ENCODE results near the gene LPIN1.

Gene LPIN1

DNA sequence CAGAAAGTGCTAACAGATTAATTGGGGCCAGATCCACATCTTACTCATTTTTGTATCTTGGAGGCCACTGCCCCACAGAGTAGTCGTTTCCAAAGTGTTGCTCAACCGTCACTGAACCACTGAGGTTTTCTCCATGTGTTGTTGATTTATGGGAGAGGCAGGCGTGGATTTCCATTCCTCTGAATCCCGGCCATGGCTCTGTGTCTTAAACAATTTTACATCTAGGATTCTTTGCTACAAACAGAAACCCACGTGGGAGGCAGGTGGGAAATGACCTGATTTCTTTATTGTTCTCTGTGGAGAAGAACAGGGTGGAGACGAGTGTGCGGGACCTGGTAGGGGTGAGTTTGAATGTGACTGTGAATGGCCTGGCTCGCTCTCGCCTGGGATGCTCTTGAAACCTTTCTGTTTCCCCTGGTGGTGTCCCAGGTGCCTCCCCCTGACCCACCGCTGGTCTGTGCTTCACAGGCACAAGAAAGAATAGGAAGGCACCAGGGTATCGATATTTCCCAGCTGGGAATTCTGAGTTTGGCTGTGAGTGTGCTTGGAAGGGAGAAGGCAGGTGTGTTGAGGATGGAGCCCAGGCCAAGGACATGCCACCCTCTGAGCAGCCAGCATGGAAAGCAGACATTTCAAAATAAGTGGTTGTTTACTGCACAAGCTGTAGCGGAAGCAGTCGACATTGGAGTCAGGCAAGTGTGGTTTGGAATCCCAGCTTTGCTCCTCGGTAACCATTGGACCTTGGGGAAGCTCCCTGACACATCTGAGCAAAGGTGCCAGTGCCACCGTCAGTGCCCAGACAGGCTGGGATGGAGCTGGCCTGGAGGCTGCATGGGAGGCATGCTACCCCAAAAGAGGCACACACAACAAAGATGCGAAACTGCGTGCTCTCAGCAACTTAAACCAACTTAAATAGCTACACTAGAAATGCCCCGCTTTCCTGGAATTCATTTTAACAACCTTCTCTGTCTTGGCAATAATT, 50.0 kb downstream of the LPIN1 start:
- H3K4me3 ChIP-seq (ENCODE audit: low read length): no peak overlapping the region
- peaks cover 67% of the 10 kb centered on the region for H3K36me3 ChIP-seq (ENCODE audit: insufficient read depth, low read length)

GRCh38 chr2:11797846-11798245, 51.4 kb downstream of the LPIN1 start:
- Histone ChIP-seq H3K36me3 (ENCODE audit: insufficient read depth, low read length) (peaks cover 58% of the 10 kb centered on the region), H3K4me1 (ENCODE audit: insufficient read depth, low read length) (peaks cover under 1% of the 10 kb centered on the region), H2AFZ (ENCODE audit: low read depth, low read length) (no peak overlapping the region), H3K27me3 (ENCODE audit: insufficient read depth, low read length) (no peaks in the 10 kb centered on the region), H3K4me3 (ENCODE audit: low read length) (no peak overlapping the region), H3K9me3 (ENCODE audit: low read length) (no peaks in the 10 kb centered on the region)

More for the DNA sequence above, 50.0 kb downstream of the LPIN1 start:
- H3K27me3 ChIP-seq (ENCODE audit: insufficient read depth, low read length): no peaks in the 10 kb centered on the region
- no peak overlapping the region for H2AFZ ChIP-seq (ENCODE audit: low read depth, low read length)
- peaks cover 2% of the 10 kb centered on the region for H3K9me3 ChIP-seq (ENCODE audit: low read length)
- no peaks in the 10 kb centered on the region for H3K4me1 ChIP-seq (ENCODE audit: insufficient read depth, low read length)

DNA sequence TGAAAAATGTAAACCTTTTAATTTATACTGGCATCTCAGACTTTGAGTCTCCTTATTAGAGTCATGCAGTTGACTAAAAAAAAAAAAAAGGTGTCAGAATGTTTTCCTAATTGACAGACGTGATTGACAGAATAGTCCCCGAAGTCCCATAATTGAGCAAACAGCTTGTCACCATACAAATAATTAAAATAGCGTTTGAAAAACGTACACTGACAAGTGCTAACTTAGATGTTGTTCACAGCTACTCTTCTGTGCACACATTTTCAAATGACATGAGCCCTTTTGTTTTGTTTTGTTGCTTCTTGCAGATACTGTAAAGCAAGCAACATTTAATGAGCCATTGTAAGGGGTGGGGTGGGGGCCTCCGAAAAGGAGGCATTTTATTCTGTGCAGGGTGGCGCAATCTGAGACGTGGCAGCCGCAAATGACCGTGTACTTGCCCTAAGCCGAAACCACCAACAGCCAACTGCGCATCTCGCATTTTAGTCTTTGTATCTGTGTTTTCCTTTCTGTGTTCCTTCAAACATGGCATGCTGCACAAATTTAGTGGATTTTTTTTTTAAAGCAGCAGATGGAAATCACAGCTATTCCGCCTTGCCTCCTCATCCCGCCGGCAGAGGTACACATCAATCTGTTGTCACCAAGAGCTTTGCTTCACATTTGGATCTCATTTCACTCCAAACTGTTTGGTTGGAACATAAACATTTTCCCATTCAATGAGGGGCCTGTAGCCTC, 52.4 kb downstream of the LPIN1 start:
- Histone ChIP-seq H3K4me1 (ENCODE audit: insufficient read depth, low read length) (peaks cover 3% of the 10 kb centered on the region), H2AFZ (ENCODE audit: low read depth, low read length) (no peak overlapping the region), H3K4me3 (ENCODE audit: low read length) (no peak overlapping the region), H3K27me3 (ENCODE audit: insufficient read depth, low read length) (no peaks in the 10 kb centered on the region), H3K9me3 (ENCODE audit: low read length) (no peaks in the 10 kb centered on the region), H3K36me3 (ENCODE audit: insufficient read depth, low read length) (peaks cover 58% of the 10 kb centered on the region)

GRCh38 chr2:11799826-11800225, 53.4 kb downstream of the LPIN1 start:
- H3K4me1 ChIP-seq (ENCODE audit: insufficient read depth, low read length): peaks cover 3% of the 10 kb centered on the region
- no peaks in the 10 kb centered on the region for H3K9me3 ChIP-seq (ENCODE audit: low read length)
- H3K27me3 ChIP-seq (ENCODE audit: insufficient read depth, low read length): no peaks in the 10 kb centered on the region
- H2AFZ ChIP-seq (ENCODE audit: low read depth, low read length): no peak overlapping the region
- no peak overlapping the region for H3K4me3 ChIP-seq (ENCODE audit: low read length)
- peaks cover 63% of the 10 kb centered on the region for H3K36me3 ChIP-seq (ENCODE audit: insufficient read depth, low read length)

DNA sequence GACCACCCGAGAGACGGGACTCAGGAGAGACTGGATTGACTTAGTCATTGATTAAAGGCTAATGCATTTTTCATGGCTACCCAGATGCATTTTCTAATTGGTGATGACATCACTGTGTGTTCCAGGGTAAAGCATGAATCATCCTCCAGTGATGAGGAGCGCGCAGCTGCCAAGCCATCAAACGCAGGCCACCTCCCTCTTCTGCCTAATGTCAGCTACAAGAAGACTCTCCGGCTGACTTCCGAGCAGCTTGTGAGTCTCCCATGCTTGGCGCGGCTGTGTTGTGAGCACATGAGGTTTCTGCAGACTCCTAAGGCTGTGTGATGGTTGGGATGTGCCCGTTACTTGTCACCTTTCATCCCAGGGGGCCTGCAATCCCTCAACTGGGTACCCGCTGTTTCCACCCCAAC, 56.4 kb downstream of the LPIN1 start:
- Histone ChIP-seq H2AFZ (ENCODE audit: low read depth, low read length) (no peak overlapping the region), H3K36me3 (ENCODE audit: insufficient read depth, low read length) (peaks cover 62% of the 10 kb centered on the region)

GRCh38 chr2:11805024-11805423, 58.6 kb downstream of the LPIN1 start:
- no peaks in the 10 kb centered on the region for H3K27me3 ChIP-seq (ENCODE audit: insufficient read depth, low read length)
- H3K36me3 ChIP-seq (ENCODE audit: insufficient read depth, low read length): peaks cover 52% of the 10 kb centered on the region

More for the DNA sequence above, 56.4 kb downstream of the LPIN1 start:
- Histone ChIP-seq H3K27me3 (ENCODE audit: insufficient read depth, low read length) (no peaks in the 10 kb centered on the region), H3K4me3 (ENCODE audit: low read length) (no peak overlapping the region), H3K9me3 (ENCODE audit: low read length) (no peaks in the 10 kb centered on the region), H3K4me1 (ENCODE audit: insufficient read depth, low read length) (peaks cover 3% of the 10 kb centered on the region)

DNA sequence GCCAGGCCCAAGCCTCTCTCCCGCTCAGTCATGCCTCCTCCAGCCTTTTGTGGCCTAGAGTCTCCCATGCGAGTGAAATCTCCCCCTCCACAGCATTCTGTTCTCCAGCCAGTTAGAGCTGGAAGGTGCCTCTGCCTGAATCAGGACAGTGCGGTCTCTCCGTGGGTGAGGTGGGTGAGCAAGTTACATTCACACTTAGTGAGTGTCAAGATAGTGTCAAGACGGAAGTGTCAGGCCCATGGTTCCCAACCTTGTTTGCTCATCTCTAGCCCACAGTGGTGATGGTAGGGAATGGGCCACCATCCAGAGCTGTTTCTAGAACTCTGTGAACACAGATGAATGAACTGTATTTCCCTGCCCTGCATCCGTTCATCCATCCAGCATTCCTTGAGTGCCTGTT, 59.5 kb downstream of the LPIN1 start:
- no peak overlapping the region for H3K4me3 ChIP-seq (ENCODE audit: low read length)
- H3K27me3 ChIP-seq (ENCODE audit: insufficient read depth, low read length): no peaks in the 10 kb centered on the region
- H3K4me1 ChIP-seq (ENCODE audit: insufficient read depth, low read length): peaks cover 3% of the 10 kb centered on the region
- H3K9me3 ChIP-seq (ENCODE audit: low read length): no peaks in the 10 kb centered on the region
- no peak overlapping the region for H2AFZ ChIP-seq (ENCODE audit: low read depth, low read length)
- peaks cover 52% of the 10 kb centered on the region for H3K36me3 ChIP-seq (ENCODE audit: insufficient read depth, low read length)

More at GRCh38 chr2:11805024-11805423, 58.6 kb downstream of the LPIN1 start:
- no peak overlapping the region for H2AFZ ChIP-seq (ENCODE audit: low read depth, low read length)
- H3K9me3 ChIP-seq (ENCODE audit: low read length): no peaks in the 10 kb centered on the region
- no peak overlapping the region for H3K4me3 ChIP-seq (ENCODE audit: low read length)
- peaks cover 3% of the 10 kb centered on the region for H3K4me1 ChIP-seq (ENCODE audit: insufficient read depth, low read length)

- H3K36me3 ChIP-seq (ENCODE audit: insufficient read depth, low read length): peaks cover 55% of the 10 kb centered on the region
Observed at GRCh38 chr2:11807156-11808015, 61.0 kb downstream of the LPIN1 start.

DNA sequence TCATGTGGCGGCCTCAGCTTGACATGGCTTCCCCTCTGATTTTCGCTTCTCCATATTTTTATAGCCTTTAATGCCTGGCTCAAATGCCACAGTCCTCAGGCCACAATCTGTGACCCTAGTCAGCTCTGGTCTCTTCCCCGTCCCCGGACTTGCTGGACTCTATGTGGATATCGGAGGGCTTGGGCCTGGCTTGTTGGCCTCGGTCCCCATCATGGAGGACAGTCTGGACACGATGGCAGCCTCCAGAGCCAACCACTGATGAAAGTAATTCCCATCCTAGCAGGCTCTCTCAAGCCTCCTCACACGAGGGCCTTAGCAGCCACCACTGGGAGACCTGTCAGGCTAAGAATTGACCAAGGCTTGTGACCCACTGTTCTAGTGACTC, 61.6 kb downstream of the LPIN1 start:
- Histone ChIP-seq H3K36me3 (ENCODE audit: insufficient read depth, low read length) (peaks cover 49% of the 10 kb centered on the region), H3K27me3 (ENCODE audit: insufficient read depth, low read length) (no peaks in the 10 kb centered on the region), H3K4me1 (ENCODE audit: insufficient read depth, low read length) (peaks cover 1% of the 10 kb centered on the region), H3K4me3 (ENCODE audit: low read length) (no peak overlapping the region), H2AFZ (ENCODE audit: low read depth, low read length) (no peak overlapping the region), H3K9me3 (ENCODE audit: low read length) (no peaks in the 10 kb centered on the region)

More at GRCh38 chr2:11807156-11808015, 61.0 kb downstream of the LPIN1 start:
- no peaks in the 10 kb centered on the region for H3K27me3 ChIP-seq (ENCODE audit: insufficient read depth, low read length)
- H2AFZ ChIP-seq (ENCODE audit: low read depth, low read length): no peak overlapping the region
- H3K4me3 ChIP-seq (ENCODE audit: low read length): no peak overlapping the region
- H3K9me3 ChIP-seq (ENCODE audit: low read length): no peaks in the 10 kb centered on the region
- peaks cover 3% of the 10 kb centered on the region for H3K4me1 ChIP-seq (ENCODE audit: insufficient read depth, low read length)

DNA sequence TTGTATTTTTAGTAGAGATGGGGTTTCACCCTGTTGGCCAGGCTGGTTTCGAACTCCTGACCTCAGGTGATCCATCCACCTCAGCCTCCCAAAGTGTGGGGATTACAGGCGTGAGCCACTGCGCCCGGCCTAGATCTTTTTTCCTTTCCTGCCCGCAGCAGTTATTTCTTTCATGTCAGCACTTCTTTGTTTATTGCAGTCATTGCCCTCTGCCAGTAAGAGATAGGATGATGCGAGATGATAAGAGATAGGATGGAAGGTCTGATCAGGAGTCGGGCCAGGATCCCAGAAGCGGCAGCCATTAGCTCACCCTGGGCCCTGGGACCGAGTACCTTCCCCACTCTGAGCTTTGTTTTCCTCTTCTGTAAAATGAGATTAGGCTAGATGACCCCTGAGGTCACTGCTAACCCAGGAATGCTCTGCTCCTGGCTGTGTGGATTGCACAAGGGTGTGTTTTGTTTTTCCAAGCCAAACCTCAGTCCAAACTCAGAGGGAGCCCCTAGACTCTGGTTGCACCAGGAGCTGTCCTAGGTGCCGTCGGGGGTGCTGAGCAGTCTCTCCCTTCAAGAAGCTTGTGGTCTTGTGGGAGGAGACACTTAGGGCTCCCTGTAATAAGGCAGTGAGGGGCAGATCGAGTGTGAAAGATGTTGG, 63.3 kb downstream of the LPIN1 start:
- Histone ChIP-seq H2AFZ (ENCODE audit: low read depth, low read length) (no peak overlapping the region), H3K9me3 (ENCODE audit: low read length) (no peaks in the 10 kb centered on the region), H3K36me3 (ENCODE audit: insufficient read depth, low read length) (peaks cover 34% of the 10 kb centered on the region), H3K4me3 (ENCODE audit: low read length) (no peak overlapping the region), H3K27me3 (ENCODE audit: insufficient read depth, low read length) (no peaks in the 10 kb centered on the region), H3K4me1 (ENCODE audit: insufficient read depth, low read length) (no peaks in the 10 kb centered on the region)

GRCh38 chr2:11810237-11810977, 64.0 kb downstream of the LPIN1 start:
- Histone ChIP-seq H3K4me1 (ENCODE audit: insufficient read depth, low read length) (no peaks in the 10 kb centered on the region), H3K4me3 (ENCODE audit: low read length) (no peak overlapping the region), H3K27me3 (ENCODE audit: insufficient read depth, low read length) (no peaks in the 10 kb centered on the region), H3K36me3 (ENCODE audit: insufficient read depth, low read length) (peaks cover 34% of the 10 kb centered on the region), H3K9me3 (ENCODE audit: low read length) (no peaks in the 10 kb centered on the region), H2AFZ (ENCODE audit: low read depth, low read length) (no peak overlapping the region)
